Upper lobe of left lung (tissue), 4 donors: ENCODE measurements around the gene CYP3A5.
"Not testable (repeated sequence)": the region's sequence is repeated elsewhere in the genome, so short reads cannot be mapped to it uniquely, and the experiment has no call there.

Experiments
- POLR2A ChIP-seq, 4 donors: fragments of 450-650 bp; IDR thresholded peaks; one replicate each; pipeline ENCODE4 v1.5.1; 2016 to 2017; ENCODE audit warnings: antibody characterized with exemption in 4 of 4, mild to moderate bottlenecking in 2 of 4
- TF ChIP-seq, protein P1 (sequence below), 6 experiments: fragments of 450-650 bp in 4 of 6; fragments of 200-600 bp in 2 of 6; sonication (generic) in 2 of 6; IDR thresholded peaks; one replicate each; pipeline ENCODE4 v1.5.1; 2016 to 2019; ENCODE audit warnings: antibody characterized with exemption in 6 of 6

DNA sequence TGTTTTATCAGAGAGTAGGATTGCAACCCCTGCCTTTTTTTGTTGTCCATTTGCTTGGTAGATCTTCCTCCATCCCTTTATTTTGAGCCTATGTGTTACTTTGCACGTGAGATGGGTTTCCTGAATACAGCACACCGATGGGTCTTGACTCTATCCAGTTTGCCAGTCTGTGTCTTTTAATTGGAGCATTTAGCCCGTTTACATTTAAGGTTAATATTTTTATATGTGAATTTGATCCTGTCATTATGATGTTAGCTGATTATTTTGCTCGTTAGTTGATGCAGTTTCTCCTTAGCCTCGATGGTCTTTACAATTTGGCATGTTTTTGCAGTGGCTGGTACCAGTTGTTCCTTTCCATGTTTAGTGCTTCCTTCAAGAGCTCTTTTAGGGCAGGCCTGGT is 21.9 kb downstream of the CYP3A5 start:
- TF ChIP-seq, protein P1, sequence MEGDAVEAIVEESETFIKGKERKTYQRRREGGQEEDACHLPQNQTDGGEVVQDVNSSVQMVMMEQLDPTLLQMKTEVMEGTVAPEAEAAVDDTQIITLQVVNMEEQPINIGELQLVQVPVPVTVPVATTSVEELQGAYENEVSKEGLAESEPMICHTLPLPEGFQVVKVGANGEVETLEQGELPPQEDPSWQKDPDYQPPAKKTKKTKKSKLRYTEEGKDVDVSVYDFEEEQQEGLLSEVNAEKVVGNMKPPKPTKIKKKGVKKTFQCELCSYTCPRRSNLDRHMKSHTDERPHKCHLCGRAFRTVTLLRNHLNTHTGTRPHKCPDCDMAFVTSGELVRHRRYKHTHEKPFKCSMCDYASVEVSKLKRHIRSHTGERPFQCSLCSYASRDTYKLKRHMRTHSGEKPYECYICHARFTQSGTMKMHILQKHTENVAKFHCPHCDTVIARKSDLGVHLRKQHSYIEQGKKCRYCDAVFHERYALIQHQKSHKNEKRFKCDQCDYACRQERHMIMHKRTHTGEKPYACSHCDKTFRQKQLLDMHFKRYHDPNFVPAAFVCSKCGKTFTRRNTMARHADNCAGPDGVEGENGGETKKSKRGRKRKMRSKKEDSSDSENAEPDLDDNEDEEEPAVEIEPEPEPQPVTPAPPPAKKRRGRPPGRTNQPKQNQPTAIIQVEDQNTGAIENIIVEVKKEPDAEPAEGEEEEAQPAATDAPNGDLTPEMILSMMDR (IDR thresholded peaks at IDR 0.05), result not testable (repeated sequence)
- TF ChIP-seq POLR2A (IDR thresholded peaks at IDR 0.05), result not testable (repeated sequence)
